OCI-LY1 (cell line): ENCODE measurements around the gene ELFN1.

Experiments
- EZH2 ChIP-seq: fragments of 200-600 bp; sonication (generic), shearing (Covaris generic); IDR thresholded peaks from 2 replicates; pipeline ENCODE4 v1.8.0; 2017; ENCODE audit warnings: borderline replicate concordance, mixed run types, mild to moderate bottlenecking, antibody characterized with exemption, low read length, moderate library complexity, mixed read lengths
- TF ChIP-seq, protein P1 (sequence below): fragments of 200-600 bp; sonication (generic), shearing (Covaris generic); IDR thresholded peaks from 2 replicates; pipeline ENCODE4 v1.5.1; 2017; ENCODE audit warnings: mild to moderate bottlenecking, antibody characterized with exemption, low read length, moderate library complexity, mixed read lengths

DNA sequence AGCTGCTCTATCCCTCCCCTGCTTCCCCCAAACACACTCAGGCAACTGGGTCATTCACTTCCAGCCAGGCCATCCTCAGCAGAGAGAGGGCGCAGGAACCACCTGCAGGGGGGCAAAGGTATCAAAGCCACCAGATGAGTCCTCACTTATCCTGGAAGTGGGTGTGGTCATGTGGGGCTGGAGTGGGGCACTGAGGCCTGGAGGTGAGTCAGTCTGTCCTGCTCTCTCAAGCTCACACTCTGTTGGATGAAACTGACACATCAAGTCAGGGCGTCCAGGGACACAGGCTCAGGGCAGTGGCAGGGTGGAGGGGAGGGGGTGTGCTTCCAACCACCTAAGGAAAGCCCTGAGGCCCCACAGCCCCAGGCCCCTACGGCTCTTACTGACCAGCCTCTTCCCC is 8.0 kb upstream of the ELFN1 start:
- TF ChIP-seq, protein P1, sequence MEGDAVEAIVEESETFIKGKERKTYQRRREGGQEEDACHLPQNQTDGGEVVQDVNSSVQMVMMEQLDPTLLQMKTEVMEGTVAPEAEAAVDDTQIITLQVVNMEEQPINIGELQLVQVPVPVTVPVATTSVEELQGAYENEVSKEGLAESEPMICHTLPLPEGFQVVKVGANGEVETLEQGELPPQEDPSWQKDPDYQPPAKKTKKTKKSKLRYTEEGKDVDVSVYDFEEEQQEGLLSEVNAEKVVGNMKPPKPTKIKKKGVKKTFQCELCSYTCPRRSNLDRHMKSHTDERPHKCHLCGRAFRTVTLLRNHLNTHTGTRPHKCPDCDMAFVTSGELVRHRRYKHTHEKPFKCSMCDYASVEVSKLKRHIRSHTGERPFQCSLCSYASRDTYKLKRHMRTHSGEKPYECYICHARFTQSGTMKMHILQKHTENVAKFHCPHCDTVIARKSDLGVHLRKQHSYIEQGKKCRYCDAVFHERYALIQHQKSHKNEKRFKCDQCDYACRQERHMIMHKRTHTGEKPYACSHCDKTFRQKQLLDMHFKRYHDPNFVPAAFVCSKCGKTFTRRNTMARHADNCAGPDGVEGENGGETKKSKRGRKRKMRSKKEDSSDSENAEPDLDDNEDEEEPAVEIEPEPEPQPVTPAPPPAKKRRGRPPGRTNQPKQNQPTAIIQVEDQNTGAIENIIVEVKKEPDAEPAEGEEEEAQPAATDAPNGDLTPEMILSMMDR, result no peak
- no peak for TF ChIP-seq EZH2
